Spleen (tissue), 11 donors: ENCODE data around the gene BSN. TPM values are rescaled to one million over a fixed set of nuclear protein-coding genes. Genes with fewer than 3 reads are reported as not detected.

Source experiments
- DNase-seq: peaks from one replicate; pipeline ENCODE4 v3.0.0-alpha.2; 2020
- H3K27ac ChIP-seq, 8 donors: fragments of 200-600 bp; sonication (generic) in 7 of 8; 1 replicate in 4 of 8; 2 replicates in 4 of 8; pipeline versions ENCODE4 v1.5.0 to v1.8.0; 2016 to 2021; ENCODE audit warnings: inconsistent platforms in 4 of 8, mild to moderate bottlenecking in 4 of 8, moderate library complexity in 1 of 8
- H3K27me3 ChIP-seq, 7 donors: fragments of 200-600 bp; sonication (generic) in 6 of 7; replicated peaks in 1 of 7; 1 replicate in 4 of 7; 2 replicates in 3 of 7; pipeline versions ENCODE4 v1.5.0 to v1.8.0; 2016 to 2021; ENCODE audit warnings: inconsistent platforms in 3 of 7, mild to moderate bottlenecking in 1 of 7
- H3K36me3 ChIP-seq, 6 donors: fragments of 200-600 bp; sonication (generic) in 5 of 6; 1 replicate in 4 of 6; 2 replicates in 2 of 6; pipeline versions ENCODE4 v1.5.0 to v1.8.0; 2016 to 2021; ENCODE audit warnings: inconsistent platforms in 2 of 6
- H3K4me1 ChIP-seq, 6 donors: fragments of 200-600 bp; sonication (generic) in 5 of 6; 1 replicate in 3 of 6; 2 replicates in 3 of 6; pipeline versions ENCODE4 v1.5.0 to v1.8.0; 2016 to 2021; ENCODE audit warnings: inconsistent platforms in 3 of 6
- H3K4me3 ChIP-seq, 8 donors: fragments of 200-600 bp; sonication (generic) in 7 of 8; 1 replicate in 4 of 8; 2 replicates in 4 of 8; pipeline versions ENCODE4 v1.5.0 to v1.8.0; 2016 to 2021; ENCODE audit warnings: inconsistent platforms in 4 of 8, mild to moderate bottlenecking in 4 of 8, moderate library complexity in 2 of 8
- H3K9me3 ChIP-seq, 8 donors: fragments of 200-600 bp; sonication (generic) in 7 of 8; 1 replicate in 4 of 8; 2 replicates in 4 of 8; pipeline versions ENCODE4 v1.5.0 to v1.8.0; 2016 to 2021; ENCODE audit warnings: inconsistent platforms in 4 of 8
- CTCF ChIP-seq, 11 experiments: fragments of 200-600 bp in 7 of 11; fragments of 450-650 bp in 4 of 11; sonication (generic) in 4 of 11; IDR thresholded peaks in 8 of 11; conservative IDR thresholded peaks in 3 of 11; 1 replicate in 7 of 11; 2 replicates in 4 of 11; pipeline versions ENCODE4 v1.4.0 to v1.8.0; 2016 to 2021; ENCODE audit warnings: antibody characterized with exemption in 11 of 11, inconsistent platforms in 4 of 11, mild to moderate bottlenecking in 1 of 11
- POLR2A ChIP-seq, 3 donors: fragments of 450-650 bp; IDR thresholded peaks; one replicate each; pipeline ENCODE4 v1.5.1; 2017; ENCODE audit warnings: antibody characterized with exemption in 3 of 3, mild to moderate bottlenecking in 1 of 3
- POLR2AphosphoS5 ChIP-seq, 3 donors: sonication (generic); formaldehyde crosslinking; IDR thresholded peaks; one replicate each; pipeline ENCODE4 v1.5.1; 2017; ENCODE audit warnings: antibody characterized with exemption in 3 of 3
- WGBS, 5 donors: extraction: QIAGEN DNeasy Blood & Tissue Kit in 3 of 5; methylation state at CpG; one replicate each; pipeline versions ENCODE4 v1.1.5 to v1.1.7; 2013 to 2018; 5-methylcytosine and 5-hydroxymethylcytosine counted together
- intact Hi-C: fragments of 100-400 bp; cut with DNase I; formaldehyde crosslinking; loops from one replicate; pipeline ENCODE4 v1.15.0; 2023; ENCODE audit warnings: low total_unique reads
- polyA plus RNA-seq, 3 donors: library from polyadenylated mRNA; stranded (reverse); fragments of 200-250 nt; gene quantifications; one replicate each; pipeline ENCODE4 v1.2.1, GENCODE V29; 2013
- total RNA-seq, 7 donors: library from RNA; depleted of rRNA in 3 of 7; stranded (reverse); fragments of >200 nt in 3 of 7; fragmentation: NEBNext Ultra II Directional in 4 of 7; extraction: Animal tissue kit (Norgen Biotek cat#: 25700) in 4 of 7; gene quantifications; one replicate each; pipeline versions ENCODE4 v1.1.0 to v1.2.1, GENCODE V29; 2016 to 2021
- donor health status: healthy with polysubstance abuse.
- donor health status: DM: no; HTN: no; CAD: no; lungs with moderate emphysema.
- donor health status: DM: no; HTN: no; CAD: no.
- donor health status: Bipolar disorder and iron deficiency.
- donor health status: healthy.
- donor health status: DM: no; HTN: no; CAD: no.
- donor health status: DM: yes; HTN: yes; CAD: no.

BSN gene
- total and polyA plus RNA-seq, 10 donors: 0.02 to 1.1 (median 0.36) TPM

DNA sequence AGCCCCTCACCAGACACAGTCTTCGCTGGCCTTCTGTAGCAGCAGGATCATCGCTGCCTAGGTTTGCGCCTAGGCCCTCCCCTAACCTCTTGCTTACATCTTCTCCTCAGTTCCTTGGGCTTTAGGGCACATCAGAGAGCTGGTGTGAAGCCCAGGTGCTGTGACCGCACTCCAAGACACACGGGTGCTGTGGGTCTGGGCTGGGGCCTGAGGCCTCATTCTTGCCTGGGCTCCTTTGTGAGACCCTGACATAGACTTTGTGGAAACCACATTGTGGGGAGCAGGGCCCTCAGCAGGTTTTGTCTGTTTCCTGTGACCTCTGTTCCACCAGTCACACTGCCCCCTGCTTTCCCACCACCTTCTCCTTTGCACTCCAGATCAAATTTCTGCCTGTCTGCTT is 157.2 kb downstream of the BSN start:
- peaks cover 0 to 18% (median 3%) of the 10 kb centered on the region in 6 donors for H3K4me1 ChIP-seq
- TF ChIP-seq POLR2A (IDR thresholded peaks at IDR 0.05) (no peak), CTCF (IDR thresholded peaks at IDR 0.05 in 8 of 11, conservative IDR thresholded peaks at IDR 0.05 in 3 of 11) (no peak), POLR2AphosphoS5 (IDR thresholded peaks at IDR 0.05) (no peak)
- peak; percentile 42 for DNase-seq
- H3K9me3 ChIP-seq: no peaks in the 10 kb centered on the region
- intact Hi-C loops: no loop called here
- peaks cover 0 to 84% (median 20%) of the 10 kb centered on the region in 6 donors for H3K36me3 ChIP-seq
- no peak overlapping the region for H3K27ac ChIP-seq
- H3K27me3 ChIP-seq: no peaks in the 10 kb centered on the region
- 51 to 72% (median 62%) methylated on average over 5 of the region's 5 CpGs for WGBS, 5 donors
- no peak overlapping the region for H3K4me3 ChIP-seq

DNA sequence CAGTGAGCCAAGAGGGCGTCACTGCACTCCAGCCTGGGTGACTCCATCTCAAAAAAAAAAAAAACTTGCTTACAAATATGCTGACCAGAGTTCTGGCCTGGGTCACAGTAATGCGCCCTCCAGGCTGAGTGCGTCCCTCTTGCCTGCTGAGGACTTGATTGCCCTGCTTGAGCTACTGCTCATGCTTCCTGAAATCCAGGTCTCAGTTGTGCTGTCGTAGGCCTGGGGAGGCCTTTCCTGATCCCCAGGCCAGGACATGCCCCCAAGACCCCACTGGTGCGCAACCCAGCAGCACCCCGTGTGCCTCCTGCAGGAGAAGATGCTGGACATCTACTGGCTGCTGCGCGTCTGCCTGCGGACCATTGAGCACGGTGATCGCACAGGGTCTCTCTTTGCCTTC is 157.9 kb downstream of the BSN start:
- WGBS, 5 donors: 88 to 96% (median 96%) methylated on average over 4 to 11 of the region's 11 CpGs
- H3K36me3 ChIP-seq: peaks cover 0 to 84% (median 20%) of the 10 kb centered on the region in 6 donors
- H3K27me3 ChIP-seq: no peaks in the 10 kb centered on the region
- intact Hi-C loops: no loop called here
- no peak overlapping the region for H3K27ac ChIP-seq
- H3K9me3 ChIP-seq: no peaks in the 10 kb centered on the region
- TF ChIP-seq CTCF (IDR thresholded peaks at IDR 0.05 in 8 of 11, conservative IDR thresholded peaks at IDR 0.05 in 3 of 11) (no peak), POLR2A (IDR thresholded peaks at IDR 0.05) (no peak), POLR2AphosphoS5 (IDR thresholded peaks at IDR 0.05) (peak in 1 of 3 donors; percentile 21)
- peaks cover 0 to 13% (median 0%) of the 10 kb centered on the region in 6 donors for H3K4me1 ChIP-seq
- no peak overlapping the region for H3K4me3 ChIP-seq
- DNase-seq: no peak

DNA sequence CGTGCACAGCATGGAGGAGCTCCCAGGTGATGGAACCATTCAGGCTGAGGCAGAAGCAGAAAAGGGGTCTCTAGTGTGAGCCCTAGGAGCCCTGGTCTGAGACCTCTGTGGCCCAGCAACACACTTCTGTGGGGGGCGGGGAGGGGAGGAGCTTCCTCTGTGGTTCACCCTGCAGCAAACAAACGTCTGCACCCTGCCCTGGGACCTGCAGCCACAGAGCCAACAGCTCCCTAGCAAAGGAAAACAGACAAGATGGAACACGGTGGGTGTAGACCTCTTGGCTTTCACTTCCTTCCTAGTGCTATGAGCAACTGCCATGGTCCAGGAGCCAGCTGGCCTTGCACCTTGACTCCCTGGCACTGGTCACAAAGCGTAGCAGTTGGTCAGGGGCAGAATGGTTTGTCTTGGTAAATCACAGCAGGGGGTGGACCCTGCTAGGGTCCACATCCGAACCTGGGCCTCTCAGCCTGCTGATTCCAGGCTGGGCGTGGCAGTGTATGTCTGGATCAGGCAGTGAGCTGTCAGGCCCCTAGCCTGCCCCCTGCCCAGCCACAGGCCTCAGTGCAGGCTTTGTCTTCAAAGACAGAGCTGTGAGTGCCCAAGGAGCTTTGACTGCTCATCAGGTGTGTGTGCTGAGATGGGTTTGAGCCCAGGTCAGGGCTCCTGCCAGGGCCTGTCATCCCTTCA is 158.5 kb downstream of the BSN start:
- Histone ChIP-seq H3K27ac (no peak overlapping the region), H3K9me3 (no peaks in the 10 kb centered on the region), H3K36me3 (peaks cover 0 to 85% (median 20%) of the 10 kb centered on the region in 6 donors), H3K27me3 (no peaks in the 10 kb centered on the region), H3K4me1 (peaks cover 0 to 13% (median under 1%) of the 10 kb centered on the region in 6 donors), H3K4me3 (no peak overlapping the region)
- TF ChIP-seq POLR2AphosphoS5 (IDR thresholded peaks at IDR 0.05) (peak in 1 of 3 donors; percentile 20), POLR2A (IDR thresholded peaks at IDR 0.05) (no peak)
- no peak for DNase-seq
- 43 to 57% (median 50%) methylated on average over 7 of the region's 7 CpGs for WGBS, 5 donors
- intact Hi-C loops: no loop called here

- TF ChIP-seq POLR2AphosphoS5 (IDR thresholded peaks at IDR 0.05) (peak in 1 of 3 donors; percentile 50), CTCF (IDR thresholded peaks at IDR 0.05 in 8 of 11, conservative IDR thresholded peaks at IDR 0.05 in 3 of 11) (no peak), POLR2A (IDR thresholded peaks at IDR 0.05) (no peak)
- peaks cover 0 to 82% (median 18%) of the 10 kb centered on the region in 6 donors for H3K36me3 ChIP-seq
- 92 to 96% (median 95%) methylated on average over 24 to 25 of the region's 25 CpGs for WGBS, 5 donors
- H3K27me3 ChIP-seq: no peaks in the 10 kb centered on the region
- H3K4me1 ChIP-seq: peaks cover 2 to 20% (median 6%) of the 10 kb centered on the region in 6 donors
- no peak overlapping the region for H3K4me3 ChIP-seq
- H3K9me3 ChIP-seq: no peaks in the 10 kb centered on the region
- no peak for DNase-seq
- H3K27ac ChIP-seq: no peak overlapping the region
- intact Hi-C loops: no loop called here
Observed at GRCh38 chr3:49713336-49714105, 159.2 kb downstream of the BSN start.
